Measurements from ENCODE around the gene ZNF263.

The ZNF263 gene

DNA sequence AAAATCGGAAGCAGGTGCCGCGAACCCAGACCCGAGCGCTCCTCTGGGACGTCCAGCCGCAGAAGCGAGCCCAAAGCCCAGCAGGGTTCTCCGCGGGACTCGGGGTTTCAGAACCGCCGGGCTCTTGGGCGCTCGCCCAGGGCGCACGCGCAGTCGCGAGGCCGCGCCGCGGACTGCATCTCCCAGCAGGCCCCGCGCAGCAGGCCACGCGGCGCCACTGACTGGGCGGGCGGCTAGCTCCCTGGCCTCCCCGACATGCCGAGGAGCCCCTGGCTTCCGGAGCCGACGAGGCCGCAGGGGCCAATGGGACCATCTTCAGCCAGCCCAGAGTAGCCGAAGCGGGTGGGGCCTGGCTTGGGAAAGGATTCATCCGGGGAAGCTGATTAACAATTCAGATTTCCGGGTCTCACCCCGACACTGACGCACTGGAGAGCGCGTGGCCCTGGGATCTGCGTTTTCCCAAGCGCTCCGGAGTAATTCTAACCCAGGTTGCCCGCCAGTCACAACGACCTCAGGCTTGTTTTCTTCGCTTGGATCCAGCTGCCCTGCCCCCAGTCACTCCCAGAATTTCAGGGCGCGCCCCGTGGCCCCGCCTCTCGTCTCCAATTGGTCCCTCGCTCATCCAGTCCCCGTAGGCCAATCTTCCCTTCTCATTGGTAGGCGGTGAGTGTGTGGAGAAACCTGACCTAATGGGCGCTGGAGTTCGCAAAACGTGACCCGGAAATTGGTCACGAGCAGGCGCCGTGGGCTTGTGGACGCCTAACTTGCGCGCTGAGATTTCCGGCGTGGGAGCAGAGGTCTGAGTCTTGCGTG lies at the start of gene ZNF263:
ZNF263 (plus strand) TSS at position 762 of the 813 bp plus-strand sequence. CDS start 328 bp downstream, outside the sequence.
- in situ Hi-C loops (cut with MboI; ENCODE audit: low sequenced_read_pairs): no loop called here

DNA sequence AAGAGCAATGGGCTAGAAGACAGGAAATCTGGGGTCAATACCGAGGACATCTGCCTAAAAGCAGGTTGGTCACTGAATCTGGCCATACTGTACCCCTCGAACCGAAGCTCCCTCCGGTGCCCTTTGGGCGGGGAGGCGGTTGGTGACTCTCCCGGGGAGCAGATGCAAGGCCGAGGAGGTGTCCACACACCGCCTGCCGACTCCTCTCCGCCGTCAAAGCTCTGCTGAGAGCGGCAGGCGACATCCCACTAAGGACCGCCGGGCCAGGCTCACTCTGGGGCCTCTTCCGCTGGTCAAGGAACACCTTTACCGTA lies 48.8 kb upstream of the ZNF263 start:
- in situ Hi-C loops (cut with MboI; ENCODE audit: low sequenced_read_pairs): no loop called here

GRCh38 chr16:3234857-3235561 lies 48.3 kb upstream of the ZNF263 start, which contains the start of gene ZNF200:
ZNF200 (minus strand) TSS chr16:3235158; CDS start chr16:3233755, 1,403 bp downstream.
- in situ Hi-C loops (cut with MboI; ENCODE audit: low sequenced_read_pairs): no loop called here

- in situ Hi-C loops (cut with MboI; ENCODE audit: low sequenced_read_pairs): no loop called here
Observed at GRCh38 chr16:3235856-3236669, 47.2 kb upstream of the ZNF263 start.

- in situ Hi-C loops (cut with MboI; ENCODE audit: low sequenced_read_pairs): no loop called here
Observed at GRCh38 chr16:3241761-3242160, 41.5 kb upstream of the ZNF263 start.

DNA sequence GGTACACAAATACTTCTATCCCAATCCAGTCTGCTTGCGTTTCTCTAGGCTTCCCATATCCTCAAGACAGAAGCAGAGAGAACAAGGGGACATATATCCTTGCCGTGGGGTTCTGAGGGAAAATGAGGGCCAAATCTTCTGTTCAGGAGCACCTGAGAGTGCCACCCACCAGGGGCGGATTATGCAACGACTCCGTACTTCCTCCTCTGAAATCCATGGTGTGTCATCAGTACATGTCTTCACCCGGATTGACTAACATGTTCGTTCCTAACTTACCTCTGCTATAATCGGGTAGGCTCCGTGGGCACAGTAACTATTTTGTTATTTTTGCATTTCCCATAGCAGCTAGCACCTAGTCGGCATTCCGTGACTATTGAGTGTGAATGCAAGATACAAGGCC lies 40.6 kb upstream of the ZNF263 start:
- in situ Hi-C loops (cut with MboI; ENCODE audit: low sequenced_read_pairs): no loop called here

- in situ Hi-C loops (cut with MboI; ENCODE audit: low sequenced_read_pairs): no loop called here
Observed at GRCh38 chr16:3243882-3244281, 39.4 kb upstream of the ZNF263 start.

GRCh38 chr16:3246002-3246401 lies 37.3 kb upstream of the ZNF263 start:
- in situ Hi-C loops (cut with MboI; ENCODE audit: low sequenced_read_pairs): no loop called here

- in situ Hi-C loops (cut with MboI; ENCODE audit: low sequenced_read_pairs): no loop called here
Observed at GRCh38 chr16:3246876-3247275, 36.4 kb upstream of the ZNF263 start.

DNA sequence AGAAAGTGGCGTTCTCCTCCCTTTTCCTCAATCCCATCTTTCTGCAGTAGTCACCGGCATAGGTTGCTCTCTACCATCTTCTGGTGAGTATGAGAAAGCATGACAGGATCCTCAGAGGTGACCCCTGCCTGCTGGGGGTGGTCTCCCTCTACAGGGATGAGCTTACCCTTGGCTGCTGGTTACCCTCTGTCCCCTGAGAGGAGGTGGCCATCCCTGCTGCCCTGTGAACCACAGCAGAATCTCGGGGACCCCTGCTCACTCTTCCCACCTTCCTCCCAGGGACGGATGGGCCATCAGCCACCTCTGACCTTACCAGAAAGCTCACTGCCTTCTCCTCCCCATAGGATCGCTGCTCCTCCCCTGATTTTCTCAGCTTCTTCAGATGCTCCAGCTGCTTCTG lies 34.7 kb upstream of the ZNF263 start:
- in situ Hi-C loops (cut with MboI; ENCODE audit: low sequenced_read_pairs): no loop called here

DNA sequence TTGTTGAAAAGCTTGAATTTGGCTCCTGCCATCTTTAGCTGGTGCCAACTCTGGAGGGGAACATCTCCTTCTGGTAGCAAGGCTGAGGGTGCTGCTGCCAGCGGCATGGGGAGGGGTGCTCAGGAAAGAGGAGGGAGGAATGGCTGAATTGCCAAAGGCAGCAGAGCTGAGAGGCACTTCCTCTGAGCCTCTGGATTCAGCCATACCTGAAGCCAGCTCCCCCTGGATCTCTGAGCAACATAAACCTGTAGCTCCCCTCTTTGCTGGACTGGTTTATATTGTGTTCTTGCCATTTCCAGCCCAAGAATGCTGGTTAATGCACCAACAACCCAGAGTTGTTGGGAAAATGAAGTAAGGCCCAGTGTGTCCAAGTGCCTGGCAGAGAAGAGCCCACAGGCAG lies 34.3 kb upstream of the ZNF263 start:
- in situ Hi-C loops (cut with MboI; ENCODE audit: low sequenced_read_pairs): no loop called here

DNA sequence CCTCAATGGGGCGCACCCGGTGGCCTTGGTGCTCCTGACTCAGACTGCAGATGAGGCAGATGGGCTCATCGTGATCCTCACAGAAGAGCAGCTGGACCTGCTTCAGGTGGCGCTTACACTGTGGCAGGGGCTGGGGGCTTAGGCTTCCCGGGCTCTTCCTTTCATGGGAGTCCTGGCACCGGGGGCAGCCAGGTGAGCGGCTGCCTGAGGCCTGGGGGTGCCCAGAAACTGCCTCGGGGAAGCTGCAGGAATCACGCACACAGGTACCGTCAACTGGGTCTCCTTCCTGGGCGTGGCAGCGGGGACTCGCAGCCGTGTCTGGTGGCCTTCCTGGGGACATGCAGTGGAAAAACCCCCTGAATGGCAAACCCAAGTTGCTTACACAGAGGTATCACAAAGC lies 33.8 kb upstream of the ZNF263 start:
- in situ Hi-C loops (cut with MboI; ENCODE audit: low sequenced_read_pairs): no loop called here

GRCh38 chr16:3252967-3253366 lies 30.3 kb upstream of the ZNF263 start:
- in situ Hi-C loops (cut with MboI; ENCODE audit: low sequenced_read_pairs): no loop called here

DNA sequence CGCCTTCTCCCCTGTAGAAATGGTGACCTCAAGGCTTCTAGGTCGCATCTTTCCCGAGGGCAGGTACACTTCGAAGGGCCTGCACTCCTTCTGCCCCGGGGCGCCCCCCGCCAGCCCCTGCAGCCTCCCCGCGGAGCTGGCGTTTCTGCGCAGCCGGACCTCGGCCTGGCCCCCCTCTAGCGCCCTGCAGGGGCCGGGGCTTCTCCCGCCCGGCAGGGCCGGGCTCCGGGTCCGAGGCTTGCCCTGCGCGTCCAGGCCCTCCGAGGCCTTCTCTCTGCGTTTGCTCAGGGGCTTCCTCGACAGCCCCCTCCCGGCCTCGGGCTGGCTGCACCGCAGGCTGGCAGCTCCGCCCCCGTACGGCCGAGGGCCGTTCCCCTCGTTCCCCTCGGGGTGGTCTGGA lies 29.0 kb upstream of the ZNF263 start:
- in situ Hi-C loops (cut with MboI; ENCODE audit: low sequenced_read_pairs): no loop called here

DNA sequence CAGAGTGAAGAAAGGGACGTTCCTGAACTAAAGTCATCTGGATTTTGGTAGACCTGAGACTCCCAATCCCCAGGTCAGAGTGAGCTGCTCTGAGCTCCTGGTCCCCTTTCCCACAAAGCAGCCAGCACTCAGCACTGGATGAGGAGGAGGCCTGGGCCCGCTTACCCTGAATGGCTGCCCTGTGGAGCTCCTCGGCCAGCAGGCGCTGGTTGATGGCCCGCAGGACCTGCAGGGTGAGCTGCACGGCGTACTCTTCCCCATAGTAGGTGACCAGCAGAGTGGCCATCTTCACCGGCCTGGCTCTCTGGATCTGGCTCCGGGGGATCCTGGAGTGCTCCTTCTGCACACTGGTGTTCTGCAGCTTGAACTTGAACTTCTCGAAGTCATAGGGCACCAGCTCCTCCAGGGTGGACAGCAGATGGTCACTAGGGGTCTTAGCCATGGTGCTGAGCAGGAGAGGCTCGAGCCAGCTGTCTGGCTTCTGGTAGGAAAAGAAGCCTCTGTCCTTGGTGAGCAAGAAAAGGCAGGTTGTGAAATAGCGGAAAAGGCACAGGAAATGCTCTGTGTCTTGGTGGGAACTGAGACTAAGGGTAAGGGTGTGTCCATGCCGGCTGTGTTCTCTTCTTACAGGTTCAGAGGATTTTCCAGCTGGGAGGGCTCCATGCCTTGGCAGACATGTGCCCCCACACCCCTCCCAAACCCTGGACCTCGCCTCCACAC lies 27.0 kb upstream of the ZNF263 start, which contains the start of gene MEFV:
MEFV (minus strand) TSS at position 488 of the 720 bp plus-strand sequence; CDS start at position 442, 46 bp downstream.
- in situ Hi-C loops (cut with MboI; ENCODE audit: low sequenced_read_pairs): no loop called here

GRCh38 chr16:3256866-3257465 lies 26.3 kb upstream of the ZNF263 start:
- in situ Hi-C loops (cut with MboI; ENCODE audit: low sequenced_read_pairs): no loop called here

DNA sequence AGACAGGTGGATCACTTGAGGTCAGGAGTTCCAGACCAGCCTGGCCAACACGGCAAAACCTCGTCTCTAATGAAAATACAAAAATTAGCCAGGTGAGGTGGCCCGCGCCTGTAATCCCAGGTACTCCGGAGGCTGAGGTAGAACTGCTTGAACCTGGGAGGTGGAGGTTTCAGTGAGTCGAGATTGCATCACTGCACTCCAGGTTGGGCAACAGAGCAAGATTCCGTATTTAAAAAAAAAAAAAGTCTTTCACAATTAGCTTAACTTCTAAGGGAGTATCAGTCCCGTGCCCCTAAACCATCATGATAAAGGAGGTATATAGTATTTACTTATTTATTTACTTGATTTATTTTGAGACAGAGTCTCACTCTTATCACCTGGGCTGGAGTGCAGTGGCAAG lies 23.5 kb upstream of the ZNF263 start:
- in situ Hi-C loops (cut with MboI; ENCODE audit: low sequenced_read_pairs): no loop called here

DNA sequence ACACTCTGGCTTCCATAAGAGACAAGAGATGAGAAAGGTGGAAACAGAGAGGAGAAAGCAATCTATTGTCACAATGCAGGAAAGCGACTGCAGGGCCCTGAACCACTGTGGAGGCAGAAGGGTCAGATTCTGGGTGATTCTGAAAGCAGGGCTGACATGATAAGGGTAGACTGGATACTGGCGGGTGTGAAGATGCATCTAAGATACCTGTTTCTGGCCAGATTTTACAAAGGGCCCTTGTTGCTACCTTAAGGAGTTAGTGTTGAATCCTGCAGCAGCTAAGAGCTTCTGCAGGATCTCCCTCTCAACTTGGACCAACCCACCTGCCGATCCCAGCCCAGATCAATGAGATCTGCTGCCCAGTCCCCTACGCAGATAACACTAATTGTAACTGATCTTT lies 20.8 kb upstream of the ZNF263 start:
- in situ Hi-C loops (cut with MboI; ENCODE audit: low sequenced_read_pairs): no loop called here

- in situ Hi-C loops (cut with MboI; ENCODE audit: low sequenced_read_pairs): no loop called here
Observed at GRCh38 chr16:3264137-3265036, 18.9 kb upstream of the ZNF263 start.
